ENCODE measurements around the gene CRABP2. TPM values are rescaled to one million over a fixed set of nuclear protein-coding genes. Genes with fewer than 3 reads are reported as not detected.

The CRABP2 gene
- total and polyA plus RNA-seq, 2 of the 13 experiments (the other 11 are each of a cell fraction or from before 2014, with no cell fraction given) = 0.40 to 0.60 TPM

- no peak overlapping the region for H2AFZ ChIP-seq (ENCODE audit: low read length)
- no peak for FAIRE-seq
- no TSS peak for BruUV-seq (replicated peaks)
- no peaks in the 10 kb centered on the region for H4K20me1 ChIP-seq (ENCODE audit: insufficient read depth, low read length)
- no peaks in the 10 kb centered on the region for H3K79me2 ChIP-seq (ENCODE audit: insufficient read depth, low read length)
- in situ Hi-C loops (cut with HindIII; ENCODE audit: extremely low pct_ligation_motif_present, low pct_unique_long_range_greater_than_20kb) (no loop called here), intact Hi-C loops (cut with micrococcal nuclease; ENCODE audit: unreplicated experiment) (no loop called here)
- no peak overlapping the region for H3K4me3 ChIP-seq (replicated peaks in 1 of 3; ENCODE audit: insufficient read depth in 1 of 3, low read depth in 2 of 3, low read length in 3 of 3)
- no peaks in the 10 kb centered on the region for H3K9me3 ChIP-seq (ENCODE audit: low read length)
- peaks cover 60% of the 10 kb centered on the region for H3K4me1 ChIP-seq (ENCODE audit: insufficient read depth, low read length)
- CTCF ChIA-PET (ENCODE audit: low intra/inter-chr PET ratio, low total read pairs) = no interaction called here
- H3K4me2 ChIP-seq (ENCODE audit: low read depth, low read length) = no peak overlapping the region
- no peak for TF ChIP-seq GMEB1 (CRISPR knock-in tag; IDR thresholded peaks at IDR 0.05; ENCODE audit: borderline replicate concordance)
- TF ChIP-seq ZIK1 (CRISPR knock-in tag; IDR thresholded peaks at IDR 0.05; ENCODE audit: borderline replicate concordance, low read depth) = no peak
- H3K27me3 ChIP-seq (ENCODE audit: control insufficient read depth in 1 of 2, insufficient read depth in 2 of 2, low read length in 2 of 2) = no peaks in the 10 kb centered on the region; a peak in 1 of 5 replicates
- H3K36me3 ChIP-seq (replicated peaks in 1 of 2; ENCODE audit: control insufficient read depth in 1 of 2, insufficient read depth in 2 of 2, low read length in 2 of 2) = no peaks in the 10 kb centered on the region
- ATAC-seq = no peak
- no peak overlapping the region for H3K27ac ChIP-seq (ENCODE audit: extremely low read length, insufficient read depth, low read length)
- POLR2A ChIA-PET = interaction anchor here (9.1 kb wide), 1 partner anchor 9 kb away, joined by 189 read pairs; no protein-coding TSS in a partner anchor
- DNase-seq (ENCODE audit: low spot score) = no peak
- 91% methylated on average over 2 of the region's 2 CpGs for WGBS (ENCODE audit: low lambda C conversion rate)
- no peak overlapping the region for H3K9ac ChIP-seq (ENCODE audit: insufficient read depth, low read depth, low read length)
Measured at GRCh38 chr1:156671804-156672203, 33.6 kb downstream of the CRABP2 start.

DNA sequence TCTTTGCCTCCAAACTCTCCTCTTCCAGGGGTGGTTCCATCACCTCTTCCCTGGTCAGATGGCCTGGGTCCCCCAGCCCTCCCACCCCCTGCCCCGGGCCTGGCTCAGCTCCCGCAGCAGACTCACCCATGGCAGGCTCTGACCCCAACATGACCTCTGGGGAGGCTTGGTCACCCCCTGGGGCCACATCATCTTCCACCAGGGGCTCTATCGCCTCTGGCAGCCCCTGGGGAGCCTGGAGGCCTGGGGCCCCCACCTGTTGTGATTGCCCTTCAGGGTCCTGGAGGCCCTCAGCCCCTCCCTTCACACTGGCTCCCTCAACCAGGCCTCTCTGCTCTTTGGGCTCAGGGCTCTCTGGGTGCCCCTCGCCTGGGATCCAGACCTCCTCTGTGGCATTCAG is 34.6 kb downstream of the CRABP2 start:
- WGBS (ENCODE audit: low lambda C conversion rate) = 67% methylated on average over 3 of the region's 4 CpGs
- POLR2A ChIA-PET = interaction anchor here (9.1 kb wide), 1 partner anchor 8 kb away, joined by 189 read pairs; no protein-coding TSS in a partner anchor

More for the DNA sequence above, 34.6 kb downstream of the CRABP2 start:
- DNase-seq (ENCODE audit: low spot score) (no peak), FAIRE-seq (no peak), ATAC-seq (no peak)
- Histone ChIP-seq H3K27me3 (ENCODE audit: control insufficient read depth in 1 of 2, insufficient read depth in 2 of 2, low read length in 2 of 2) (no peaks in the 10 kb centered on the region), H3K4me1 (ENCODE audit: insufficient read depth, low read length) (peaks cover 60% of the 10 kb centered on the region), H3K9me3 (ENCODE audit: low read length) (no peaks in the 10 kb centered on the region), H3K9ac (ENCODE audit: insufficient read depth, low read depth, low read length) (no peak overlapping the region), H3K79me2 (ENCODE audit: insufficient read depth, low read length) (no peaks in the 10 kb centered on the region), H3K27ac (ENCODE audit: extremely low read length, insufficient read depth, low read length) (no peak overlapping the region), H3K4me2 (ENCODE audit: low read depth, low read length) (no peak overlapping the region), H4K20me1 (ENCODE audit: insufficient read depth, low read length) (no peaks in the 10 kb centered on the region), H3K4me3 (replicated peaks in 1 of 3; ENCODE audit: insufficient read depth in 1 of 3, low read depth in 2 of 3, low read length in 3 of 3) (no peak overlapping the region), H3K36me3 (replicated peaks in 1 of 2; ENCODE audit: control insufficient read depth in 1 of 2, insufficient read depth in 2 of 2, low read length in 2 of 2) (no peaks in the 10 kb centered on the region), H2AFZ (ENCODE audit: low read length) (no peak overlapping the region)
- CTCF ChIA-PET (ENCODE audit: low intra/inter-chr PET ratio, low total read pairs) = no interaction called here
- intact Hi-C loops (cut with micrococcal nuclease; ENCODE audit: unreplicated experiment) (no loop called here), in situ Hi-C loops (cut with HindIII; ENCODE audit: extremely low pct_ligation_motif_present, low pct_unique_long_range_greater_than_20kb) (no loop called here)
- BruUV-seq (replicated peaks) = no TSS peak
- TF ChIP-seq TEAD2 (CRISPR knock-in tag; IDR thresholded peaks at IDR 0.05) = no peak
